Measurements from ENCODE around the gene LZTS2. TPM values are rescaled to one million over a fixed set of nuclear protein-coding genes. Genes with fewer than 3 reads are reported as not detected.

LZTS2 gene
- polyA plus RNA-seq (2011; rRNA removed) (33.3 and 54.3 TPM in 2 replicates), polyA minus RNA-seq (2011; rRNA and poly(A)+ RNA removed) (37.5 and 58.6 TPM in 2 replicates)

- TF ChIP-seq CTCF (IDR thresholded peaks at IDR 0.05; ENCODE audit: low read depth, low read length): no peak
- DNase-seq (ENCODE audit: low read depth, low spot score): no peak
- peak within 1 kb of the TSS; percentile 90 for H3K4me3 ChIP-seq (ENCODE audit: low read depth, low read length)
- ChIA-PET CTCF (interaction anchor here (0.6 to 12.4 kb wide), 11 partner anchors 8 to 111 kb away, joined by 3 to 271 read pairs (median 4); partner anchors contain the start of genes PDZD7 and SFXN3), POLR2A (interaction anchor here (0.7 to 1.5 kb wide), 2 partner anchors 11 to 15 kb away, joined by 3 read pairs; no protein-coding TSS in a partner anchor)
- H3K9me3 ChIP-seq (ENCODE audit: control insufficient read depth, insufficient read depth, low read length): no peaks in the 10 kb centered on the region; the same call in 1 of the 2 replicates
- H3K27me3 ChIP-seq (ENCODE audit: control insufficient read depth, insufficient read depth, low read length): no peaks in the 10 kb centered on the region
- H3K27ac ChIP-seq (ENCODE audit: low read depth, low read length): peak within 1 kb of the TSS; percentile 95
Observed at GRCh38 chr10:100999742-101000126, at the start of gene LZTS2. Gene LZTS2 (plus strand): TSS chr10:100999808. CDS start chr10:101002539, 2,731 bp downstream.

GRCh38 chr10:100960251-100960650, 39.4 kb upstream of the LZTS2 start:
- H3K9me3 ChIP-seq (ENCODE audit: control insufficient read depth, insufficient read depth, low read length): no peaks in the 10 kb centered on the region
- ChIA-PET CTCF (no interaction called here), POLR2A (no interaction called here)
- H3K27ac ChIP-seq (ENCODE audit: low read depth, low read length): no peak overlapping the region
- H3K4me3 ChIP-seq (ENCODE audit: low read depth, low read length): no peak overlapping the region
- H3K27me3 ChIP-seq (ENCODE audit: control insufficient read depth, insufficient read depth, low read length): no peaks in the 10 kb centered on the region
- TF ChIP-seq CTCF (IDR thresholded peaks at IDR 0.05; ENCODE audit: low read depth, low read length): no peak
- no peak for DNase-seq (ENCODE audit: low read depth, low spot score)

- Histone ChIP-seq H3K27me3 (ENCODE audit: control insufficient read depth, insufficient read depth, low read length) (no peaks in the 10 kb centered on the region), H3K4me3 (ENCODE audit: low read depth, low read length) (no peak overlapping the region), H3K9me3 (ENCODE audit: control insufficient read depth, insufficient read depth, low read length) (no peaks in the 10 kb centered on the region), H3K27ac (ENCODE audit: low read depth, low read length) (no peak overlapping the region)
- POLR2A ChIA-PET: no interaction called here
- no peak for TF ChIP-seq CTCF (IDR thresholded peaks at IDR 0.05; ENCODE audit: low read depth, low read length)
- no peak for DNase-seq (ENCODE audit: low read depth, low spot score)
- CTCF ChIA-PET: interaction anchor here (0.9 kb wide), 1 partner anchor 51 kb away, joined by 3 read pairs; no protein-coding TSS in a partner anchor
Observed at GRCh38 chr10:100962351-100963080, 37.1 kb upstream of the LZTS2 start.

GRCh38 chr10:100963826-100964225, 35.8 kb upstream of the LZTS2 start:
- ChIA-PET POLR2A (no interaction called here), CTCF (interaction anchor here (1.5 kb wide), 1 partner anchor 51 kb away, joined by 3 read pairs; no protein-coding TSS in a partner anchor)
- TF ChIP-seq CTCF (IDR thresholded peaks at IDR 0.05; ENCODE audit: low read depth, low read length): no peak

GRCh38 chr10:100965820-100966219, 33.8 kb upstream of the LZTS2 start:
- Histone ChIP-seq H3K27me3 (ENCODE audit: control insufficient read depth, insufficient read depth, low read length) (no peaks in the 10 kb centered on the region), H3K4me3 (ENCODE audit: low read depth, low read length) (no peak overlapping the region), H3K9me3 (ENCODE audit: control insufficient read depth, insufficient read depth, low read length) (no peaks in the 10 kb centered on the region), H3K27ac (ENCODE audit: low read depth, low read length) (no peak overlapping the region)
- no peak for TF ChIP-seq CTCF (IDR thresholded peaks at IDR 0.05; ENCODE audit: low read depth, low read length)
- no peak for DNase-seq (ENCODE audit: low read depth, low spot score)
- ChIA-PET CTCF (interaction anchor here (1.3 to 1.6 kb wide), 2 partner anchors 32 to 48 kb away, joined by 3 to 4 read pairs; no protein-coding TSS in a partner anchor), POLR2A (no interaction called here)

More at GRCh38 chr10:100963826-100964225, 35.8 kb upstream of the LZTS2 start:
- Histone ChIP-seq H3K4me3 (ENCODE audit: low read depth, low read length) (no peak overlapping the region), H3K27me3 (ENCODE audit: control insufficient read depth, insufficient read depth, low read length) (no peaks in the 10 kb centered on the region), H3K27ac (ENCODE audit: low read depth, low read length) (no peak overlapping the region), H3K9me3 (ENCODE audit: control insufficient read depth, insufficient read depth, low read length) (no peaks in the 10 kb centered on the region)
- DNase-seq (ENCODE audit: low read depth, low spot score): no peak

Measured in AG04450 (cell line).